ENCODE measurements around the gene MRGPRD. TPM values are rescaled to one million over a fixed set of nuclear protein-coding genes. Genes with fewer than 3 reads are reported as not detected.

MRGPRD gene
- total and polyA plus RNA-seq, 11 donors: not detected

GRCh38 chr11:69014084-69014851 is 33.5 kb upstream of the MRGPRD start:
- Histone ChIP-seq H3K27me3 (peaks cover 0 to 43% (median 4%) of the 10 kb centered on the region in 9 donors), H3K4me3 (peak overlapping the region in 7 of 12 donors; percentile 45 to 65 (median 57))
- WGBS, 4 donors: 51 to 70% (median 56%) methylated on average over 24 to 28 of the region's 28 CpGs

GRCh38 chr11:69013009-69013951 is 32.5 kb upstream of the MRGPRD start, which contains the start of gene MRGPRF:
Gene MRGPRF, minus strand, starts transcription at chr11:69013246. Its CDS starts 3,345 bp downstream, at chr11:69009901.
- H3K4me3 ChIP-seq: peak within 1 kb of the TSS; percentile 4 to 65 (median 49)
- no peaks in the 10 kb centered on the region for H3K9me3 ChIP-seq
- peaks cover 0 to 43% (median 4%) of the 10 kb centered on the region in 9 donors for H3K27me3 ChIP-seq
- H3K27ac ChIP-seq: peak within 1 kb of the TSS; percentile 36 to 93 (median 78)
- intact Hi-C loops (cut with DNase I): loop anchor here in 2 of 10 donors (5.0 kb wide), 2 partner anchors 74 to 121 kb away; no protein-coding TSS in a partner anchor
- peak; percentile 51 to 75 (median 64) for ATAC-seq
- TF ChIP-seq CTCF (IDR thresholded peaks at IDR 0.05): peak in 8 of 12 donors; percentile 11 to 60 (median 34)
- TF ChIP-seq POLR2A (IDR thresholded peaks at IDR 0.05): peak in 1 of 2 donors; percentile 47
- peak; percentile 86 to 94 (median 92) for DNase-seq
- H3K4me1 ChIP-seq: peaks cover 0 to 50% (median 28%) of the 10 kb centered on the region in 12 donors
- WGBS, 4 donors: 25 to 38% (median 33%) methylated on average over 31 to 43 of the region's 43 CpGs
- H3K36me3 ChIP-seq: no peaks in the 10 kb centered on the region

More at GRCh38 chr11:69014084-69014851, 33.5 kb upstream of the MRGPRD start:
- peak overlapping the region in 11 of 12 donors; percentile 42 to 93 (median 78) for H3K27ac ChIP-seq
- peak; percentile 21 to 70 (median 46) for ATAC-seq
- peaks cover 0 to 44% (median 23%) of the 10 kb centered on the region in 12 donors for H3K4me1 ChIP-seq
- intact Hi-C loops (cut with DNase I): loop anchor here in 2 of 10 donors (5.0 kb wide), 2 partner anchors 73 to 122 kb away; no protein-coding TSS in a partner anchor
- no peaks in the 10 kb centered on the region for H3K36me3 ChIP-seq
- DNase-seq: peak; percentile 68 to 87 (median 85)
- no peak for TF ChIP-seq POLR2A (IDR thresholded peaks at IDR 0.05)
- no peak for TF ChIP-seq CTCF (IDR thresholded peaks at IDR 0.05)
- H3K9me3 ChIP-seq: no peaks in the 10 kb centered on the region

GRCh38 chr11:69012092-69013008 is 31.6 kb upstream of the MRGPRD start:
- DNase-seq: peak in 1 of 5 donors; percentile 60
- Histone ChIP-seq H3K9me3 (no peaks in the 10 kb centered on the region), H3K4me1 (peaks cover 0 to 58% (median 32%) of the 10 kb centered on the region in 12 donors), H3K27me3 (peaks cover 0 to 43% (median 4%) of the 10 kb centered on the region in 9 donors), H3K36me3 (peaks cover 0 to 2% (median 0%) of the 10 kb centered on the region in 9 donors), H3K27ac (peak overlapping the region; percentile 36 to 93 (median 78)), H3K4me3 (peak overlapping the region; percentile 4 to 65 (median 49))
- WGBS, 4 donors: 62 to 70% (median 65%) methylated on average over 17 to 21 of the region's 21 CpGs
- intact Hi-C loops (cut with DNase I): loop anchor here in 2 of 10 donors (5.0 kb wide), 2 partner anchors 75 to 120 kb away; no protein-coding TSS in a partner anchor
- no peak for ATAC-seq
- TF ChIP-seq POLR2A (IDR thresholded peaks at IDR 0.05): no peak
- TF ChIP-seq CTCF (IDR thresholded peaks at IDR 0.05): no peak
